NCI-H1436 treated with DMSO at 0.1 percent for 48 hours (cell line): ENCODE results near the gene AGO4.
"Not testable (repeated sequence)": the region's sequence is repeated elsewhere in the genome, so short reads cannot be mapped to it uniquely, and the experiment has no call there.

ENCODE experiments used
- DNase-seq: peaks from one replicate; lab custom pipeline; 2025; lab: John Stamatoyannopoulos, UW

AGO4 gene

DNA sequence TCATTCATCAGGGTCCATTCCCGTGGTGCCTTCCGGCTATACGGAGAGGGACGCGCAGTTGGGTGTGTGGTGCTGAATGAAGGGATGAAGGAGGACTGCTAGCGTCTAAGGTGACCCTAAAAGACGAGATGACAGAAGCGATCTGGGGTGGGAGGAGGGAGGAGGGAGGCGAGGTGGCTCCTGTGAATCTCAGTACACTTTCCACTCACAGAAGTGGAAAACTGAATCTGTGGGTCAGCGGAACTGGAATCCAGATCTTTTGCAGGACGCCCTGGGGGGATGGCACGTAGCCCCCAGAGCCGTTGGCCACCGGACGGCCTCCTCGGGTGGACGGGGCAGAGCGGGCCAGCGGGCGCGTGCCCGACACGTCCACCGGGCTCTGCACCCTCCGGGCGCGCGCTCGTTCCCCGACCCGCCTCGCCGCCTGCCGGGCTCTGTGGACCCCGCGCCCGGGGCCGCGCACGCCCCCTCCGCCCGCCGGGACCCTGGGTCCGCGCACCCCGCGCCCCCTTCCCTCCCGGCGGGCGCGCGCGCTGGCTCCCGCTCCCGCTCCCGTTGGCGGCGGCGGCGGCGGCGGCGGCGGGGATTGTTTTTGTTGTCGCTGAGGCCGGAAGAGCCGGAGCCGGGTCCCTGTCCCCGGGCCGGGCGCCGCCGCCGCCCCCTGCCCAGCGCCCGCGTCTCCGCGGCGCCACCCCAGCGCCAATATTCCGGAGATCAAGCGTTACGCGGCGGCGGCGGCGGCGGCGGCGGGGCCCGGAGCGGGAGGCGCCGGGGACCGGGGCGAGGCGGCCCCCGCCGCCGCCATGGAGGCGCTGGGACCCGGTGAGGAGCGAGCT lies at the start of gene AGO4:
AGO4 (plus strand) TSS at position 403 of the 836 bp plus-strand sequence; CDS start at position 804, 401 bp downstream.
- DNase-seq, result no peak

DNA sequence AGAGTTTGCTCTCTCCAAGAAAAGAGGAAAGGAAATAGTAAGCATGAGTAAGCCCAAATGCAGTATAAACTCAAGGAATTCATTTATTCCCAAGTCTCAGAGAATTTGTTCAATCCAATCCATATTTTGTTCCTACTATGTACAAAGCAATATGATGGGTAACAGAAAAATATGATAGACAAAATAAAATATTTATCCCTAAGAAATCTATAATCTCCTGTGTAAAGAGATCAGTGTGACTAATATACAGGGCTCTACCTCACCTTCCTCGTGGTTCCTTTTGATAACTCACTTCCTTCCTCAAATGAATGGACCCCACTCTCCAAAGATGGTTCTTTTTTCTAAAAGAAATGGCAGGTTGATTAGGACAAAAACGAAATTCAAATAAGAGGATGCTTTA lies 45.7 kb upstream of the AGO4 start:
- no peak for DNase-seq

DNA sequence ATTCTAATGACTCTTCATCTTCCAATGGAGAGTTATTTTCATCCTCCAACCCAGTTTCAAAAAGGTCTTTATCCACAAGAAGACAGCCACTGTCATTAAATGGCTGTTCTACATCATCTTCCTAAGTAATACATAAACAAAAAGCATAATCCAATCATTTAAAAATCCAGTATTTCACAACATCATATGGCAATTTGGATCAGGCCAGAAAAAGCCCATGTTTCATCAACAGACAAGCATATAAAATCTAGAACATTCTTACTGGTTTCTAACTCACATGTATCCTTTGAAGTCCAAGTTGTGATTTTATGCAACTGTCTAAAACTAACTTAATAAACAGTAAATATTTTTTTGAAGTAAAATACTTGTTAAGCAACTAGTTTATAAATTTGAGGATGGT lies 44.6 kb upstream of the AGO4 start:
- DNase-seq, result no peak

DNA sequence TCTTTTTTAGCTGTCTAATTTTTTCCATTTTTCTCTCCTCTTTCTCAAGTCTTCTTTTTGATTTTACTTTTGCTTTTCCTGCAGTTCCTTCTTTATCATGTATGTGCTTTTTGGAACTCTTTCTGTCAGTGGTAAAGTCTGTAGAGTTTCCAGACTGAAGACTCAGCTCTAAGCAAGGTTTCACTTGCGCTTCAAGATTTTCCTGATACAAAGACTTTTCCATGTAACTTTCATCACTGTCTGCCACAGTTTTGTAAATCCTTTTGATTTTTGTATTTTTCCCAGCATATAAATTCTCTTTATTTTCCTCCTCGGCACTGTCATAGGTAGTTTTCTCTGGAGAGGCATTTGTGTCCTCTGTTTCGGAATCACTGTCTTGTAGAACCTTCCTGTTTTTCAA lies 43.5 kb upstream of the AGO4 start:
- DNase-seq, result no peak

DNA sequence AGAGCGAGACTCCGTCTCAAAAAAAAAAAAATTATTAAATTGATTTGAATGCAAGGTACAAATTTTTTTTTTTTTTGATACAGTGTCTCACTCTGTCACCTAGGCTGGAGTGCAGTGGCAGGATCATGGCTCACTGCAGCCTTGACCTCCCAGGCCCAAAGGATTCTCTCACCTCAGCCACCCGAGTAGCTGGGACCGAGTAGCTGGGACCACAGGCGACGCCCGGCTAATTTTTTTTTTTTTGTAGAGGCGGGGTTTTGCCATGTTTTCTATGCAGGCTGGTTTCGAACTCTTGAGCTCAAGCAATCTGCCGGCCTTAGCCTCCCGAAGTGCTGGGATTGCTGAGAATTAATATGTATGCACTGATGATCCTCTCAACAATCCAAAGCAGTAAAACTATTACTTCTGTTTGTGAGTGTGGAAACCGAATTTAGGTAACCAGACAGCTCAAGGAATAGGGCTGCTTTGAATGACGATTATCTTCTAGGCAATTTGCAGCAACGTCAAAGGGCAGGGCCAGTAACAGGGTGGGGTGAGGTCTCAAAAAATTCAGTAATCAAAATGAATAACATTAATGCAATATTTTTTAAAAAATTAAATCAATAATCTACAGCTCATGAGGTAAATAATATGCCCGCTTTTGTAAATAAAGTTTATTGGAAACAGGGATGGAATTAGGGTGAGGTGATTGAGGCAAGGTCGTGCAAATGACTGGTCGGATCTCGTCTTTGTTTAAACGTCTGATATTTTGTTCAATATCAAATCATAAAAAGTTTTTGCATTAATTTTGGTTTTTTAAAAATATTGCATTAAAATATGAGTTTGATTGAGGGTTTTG lies 39.2 kb upstream of the AGO4 start:
- DNase-seq, result no peak

DNA sequence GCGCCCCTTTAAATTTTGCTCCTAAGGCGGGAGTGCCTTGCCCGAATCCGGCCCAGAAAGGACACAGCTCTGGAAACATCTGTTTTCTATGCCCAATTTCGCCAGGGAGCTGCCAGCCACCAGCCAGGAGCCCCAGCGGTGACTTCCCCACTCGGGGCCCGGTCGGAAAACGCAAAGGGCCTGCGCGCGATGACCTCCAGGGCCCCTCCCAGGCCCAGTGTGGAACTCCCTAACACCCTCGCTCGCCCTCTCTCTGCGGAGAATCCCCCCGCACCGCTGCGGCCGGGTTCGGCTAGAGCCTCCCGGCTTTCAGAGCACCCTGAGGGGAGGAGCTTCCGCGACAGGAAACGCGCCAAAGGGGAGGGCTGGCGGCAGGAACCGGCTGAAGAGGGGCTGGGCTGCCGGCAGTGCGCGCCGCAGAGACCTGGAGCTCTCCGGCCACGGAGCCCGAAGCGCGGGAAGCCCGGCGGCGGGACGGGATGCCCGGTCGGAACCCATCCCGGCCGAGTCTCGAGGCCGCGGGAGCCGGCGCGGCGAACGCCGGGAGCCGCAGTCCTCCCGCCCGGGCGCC lies 38.5 kb upstream of the AGO4 start:
- peak; percentile 12 for DNase-seq

DNA sequence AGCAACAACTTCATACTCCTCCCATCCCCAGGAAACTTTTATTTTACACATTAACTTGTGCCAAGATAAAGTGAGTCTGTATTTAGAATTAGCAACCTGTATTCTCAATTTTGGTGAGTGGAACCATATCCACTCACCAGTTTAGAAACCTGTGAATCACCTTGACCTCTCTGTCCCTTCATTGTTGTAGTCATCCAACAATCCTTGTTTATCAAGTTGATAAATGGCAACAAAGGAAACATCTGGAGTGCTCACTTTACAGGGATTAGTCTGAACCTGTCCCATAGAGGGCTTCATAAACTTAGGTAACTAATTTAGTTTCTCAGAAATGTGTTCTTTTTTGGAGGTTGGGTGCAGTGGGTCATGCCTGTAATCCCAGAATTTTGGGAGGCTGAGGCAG lies 34.1 kb upstream of the AGO4 start:
- DNase-seq, result no peak

DNA sequence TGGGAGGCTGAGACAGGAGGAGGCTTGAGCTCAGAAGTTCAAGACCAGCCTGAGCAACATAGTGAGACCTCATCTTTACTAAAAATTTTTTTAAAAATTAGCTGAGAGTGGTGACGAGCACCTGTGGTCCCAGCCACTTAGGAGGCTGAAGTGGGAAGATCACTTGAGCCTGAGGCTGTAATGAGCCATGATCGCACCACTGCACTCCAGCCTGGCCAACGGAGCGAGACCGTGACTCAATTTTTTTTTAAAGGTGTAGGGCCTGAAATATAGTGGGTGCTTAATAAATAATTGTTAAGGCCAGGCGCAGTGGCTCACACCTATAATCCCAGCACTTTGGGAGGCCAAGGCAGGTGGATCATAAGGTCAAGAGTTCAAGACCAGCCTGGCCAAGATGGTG lies 31.6 kb upstream of the AGO4 start:
- not testable (repeated sequence) for DNase-seq

DNA sequence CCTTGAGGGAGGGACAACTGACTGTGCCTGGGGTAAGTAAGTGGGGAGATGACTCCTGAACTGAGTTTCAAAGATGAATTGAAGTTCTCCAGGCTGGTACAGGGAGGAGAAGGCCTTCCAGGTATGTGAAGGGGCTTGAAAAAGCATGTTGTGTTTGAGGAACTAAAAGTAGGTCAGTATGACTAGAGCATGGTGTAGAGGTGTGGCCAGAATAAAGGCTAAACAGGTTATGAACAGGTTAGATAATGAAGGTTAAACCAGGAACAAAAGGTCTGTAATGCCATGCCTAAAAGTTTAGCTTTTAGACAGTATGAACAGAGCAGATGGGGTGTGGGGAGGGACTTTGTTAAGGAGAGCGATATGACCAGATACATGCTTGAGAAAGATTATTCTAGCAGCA lies 30.7 kb upstream of the AGO4 start:
- DNase-seq, result no peak

DNA sequence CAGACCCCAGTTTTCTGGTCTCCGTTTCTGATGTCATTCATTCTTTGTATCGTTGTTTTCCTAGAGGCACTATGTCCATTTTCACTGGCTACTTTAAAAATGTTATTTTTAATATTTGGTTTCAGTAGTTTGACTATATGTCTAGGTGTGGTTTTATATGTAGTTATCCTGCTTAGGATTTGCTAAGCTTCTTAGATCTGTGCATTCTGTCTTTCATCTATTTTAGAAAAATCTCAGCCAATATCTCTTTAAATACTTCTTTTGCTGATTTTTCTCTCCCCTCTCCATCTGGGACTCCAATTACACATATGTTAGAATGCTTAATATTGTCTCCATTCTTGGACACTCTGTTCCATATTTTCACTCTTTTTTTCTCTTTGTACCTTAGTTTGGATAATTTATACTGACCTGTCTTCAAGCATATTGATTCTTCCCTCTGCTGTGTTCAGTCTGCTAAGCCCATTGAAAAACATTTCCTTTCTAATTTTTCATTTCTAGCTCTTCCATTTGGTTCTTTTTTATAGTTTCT lies 24.7 kb upstream of the AGO4 start:
- DNase-seq, result no peak

DNA sequence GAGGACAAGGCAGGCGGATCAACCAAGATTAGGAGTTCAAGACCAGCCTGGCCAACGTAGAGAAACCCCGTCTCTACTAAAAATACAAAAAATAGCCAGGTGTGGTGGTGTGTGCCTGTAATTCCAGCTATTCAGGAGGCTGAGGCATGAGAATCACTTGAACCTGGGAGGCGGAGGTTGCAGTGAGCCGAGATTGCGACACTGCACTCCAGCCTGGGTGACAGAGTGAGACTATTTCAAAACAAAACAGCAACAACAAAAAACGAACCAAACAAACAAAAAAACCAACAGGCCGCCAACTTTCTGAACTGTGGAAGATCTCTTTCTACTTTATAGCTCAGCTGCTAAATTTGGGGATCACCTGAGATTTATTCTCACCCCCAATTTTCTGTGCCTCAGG lies 23.5 kb upstream of the AGO4 start:
- not testable (repeated sequence) for DNase-seq

DNA sequence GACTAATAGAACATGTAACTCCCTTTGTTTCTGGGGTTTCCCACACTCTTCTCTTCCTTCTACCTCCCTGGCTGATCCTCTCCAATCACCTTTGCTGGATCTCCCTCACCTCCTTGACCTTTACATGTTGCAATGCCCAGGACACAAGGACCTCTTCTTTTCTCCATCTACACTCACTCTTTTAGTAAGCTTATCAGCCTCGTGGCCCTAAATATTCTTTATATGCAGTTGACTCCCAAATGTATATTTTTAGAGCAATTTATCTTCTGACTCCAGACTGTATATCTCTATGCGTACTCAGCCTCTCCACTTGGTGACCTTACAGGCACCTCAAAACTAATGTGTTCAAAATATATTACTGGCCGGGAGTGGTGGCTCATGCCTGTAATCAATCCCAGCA lies 19.7 kb upstream of the AGO4 start:
- no peak for DNase-seq

DNA sequence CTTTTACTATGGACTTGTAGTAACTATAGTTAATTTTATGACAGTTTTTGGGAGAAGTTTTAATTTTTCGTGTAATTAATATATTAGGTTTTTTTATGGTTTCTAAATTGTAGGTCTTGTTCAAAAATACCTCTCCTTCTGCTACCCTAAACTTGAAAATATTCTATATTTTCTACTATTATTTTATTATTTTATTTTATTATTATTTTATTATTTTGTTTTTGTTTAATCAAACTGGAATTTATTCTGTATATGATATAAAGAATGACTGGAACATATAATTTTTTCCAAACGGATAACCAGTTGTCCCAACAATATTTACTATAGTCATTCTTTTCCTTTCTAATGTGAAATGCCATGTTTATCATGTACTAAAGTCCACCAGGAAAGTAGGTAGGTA lies 17.1 kb upstream of the AGO4 start:
- no peak for DNase-seq

DNA sequence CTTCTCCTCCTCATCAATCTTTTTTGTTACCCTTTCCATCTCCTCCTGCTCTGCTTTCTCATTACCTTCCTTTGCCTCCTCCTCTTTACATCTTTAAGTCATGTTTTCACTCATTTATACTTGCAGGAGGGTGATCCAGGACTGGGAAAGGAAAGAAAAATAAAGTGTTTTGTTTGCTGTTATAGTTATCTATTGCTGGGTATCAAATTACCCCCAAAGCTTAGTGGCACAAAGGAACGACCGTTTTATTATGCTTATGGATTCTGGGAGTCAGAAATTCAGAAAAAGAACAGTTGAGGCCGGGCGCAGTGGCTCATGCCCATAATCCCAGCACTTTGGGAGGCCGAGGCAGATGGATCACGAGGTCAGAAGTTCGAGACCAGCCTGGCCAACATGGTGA lies 12.5 kb upstream of the AGO4 start:
- DNase-seq, result no peak

DNA sequence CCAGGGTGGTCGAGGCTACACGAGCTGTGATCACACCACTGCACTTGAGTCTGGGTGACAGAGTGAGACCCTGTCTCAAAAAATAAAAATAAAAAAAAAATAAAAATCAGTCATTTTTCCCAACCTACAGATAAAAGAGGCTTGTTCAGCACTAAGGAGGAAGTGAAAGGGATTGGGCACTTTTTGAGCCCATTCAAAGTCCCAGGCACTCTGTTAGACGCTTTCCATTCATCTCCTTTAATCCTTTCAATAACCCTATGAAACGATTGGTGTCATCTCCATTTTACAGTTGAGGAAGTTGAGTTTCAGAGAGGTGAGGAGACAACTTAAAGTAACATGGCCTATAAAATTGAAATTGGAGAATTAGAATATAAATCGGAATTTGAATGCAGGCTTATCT lies 10.4 kb upstream of the AGO4 start:
- DNase-seq, result no peak

DNA sequence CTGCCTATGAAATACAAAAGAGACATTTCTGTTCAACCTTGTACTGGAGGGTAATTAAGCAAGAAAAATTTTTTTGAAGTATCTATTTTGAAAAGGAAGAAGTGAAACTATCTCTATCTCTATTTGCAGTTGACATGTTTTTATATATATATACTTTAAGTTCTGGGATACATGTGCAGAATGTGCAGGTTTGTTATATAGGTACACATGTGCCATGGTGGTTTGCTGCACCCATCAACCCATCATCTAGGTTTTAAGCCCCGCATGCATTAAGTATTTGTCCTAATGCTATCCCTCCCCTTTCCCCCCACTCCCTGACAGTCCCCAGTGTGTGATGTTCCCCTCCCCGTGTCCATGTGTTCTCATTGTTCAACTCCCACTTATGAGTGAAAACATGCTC lies 9.8 kb upstream of the AGO4 start:
- not testable (repeated sequence) for DNase-seq

DNA sequence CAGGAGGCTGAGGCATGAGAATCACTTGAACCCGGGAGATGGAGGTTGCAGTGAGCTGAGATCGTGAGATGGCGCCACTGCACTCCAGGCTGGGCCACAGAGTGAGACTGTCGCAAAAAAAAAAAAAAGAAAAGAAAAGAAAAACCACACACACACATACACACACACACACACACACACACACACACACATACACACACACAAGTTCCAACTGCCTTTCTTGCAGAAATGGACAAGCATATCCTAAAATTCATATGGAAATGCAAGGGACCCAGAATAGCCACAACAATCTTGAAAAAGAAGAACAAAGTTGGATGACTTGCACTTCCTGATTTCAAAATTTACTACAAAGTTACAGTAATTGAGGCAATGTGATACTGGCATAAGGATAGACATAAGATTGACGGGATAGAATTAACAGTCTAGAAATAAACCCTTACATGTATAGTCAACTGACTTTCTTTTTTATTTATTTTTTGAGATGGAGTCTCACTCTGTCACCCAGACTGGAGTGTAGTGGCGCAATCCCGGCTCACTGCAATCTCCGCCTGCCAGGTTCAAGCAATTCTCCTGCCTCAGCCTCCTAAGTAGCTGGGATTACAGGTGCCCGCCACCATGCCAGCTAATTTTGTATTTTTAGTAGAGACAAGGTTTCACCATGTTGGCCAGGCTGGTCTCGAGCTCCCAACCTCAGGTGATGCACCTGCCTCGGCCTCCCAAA lies 7.5 kb upstream of the AGO4 start:
- not testable (repeated sequence) for DNase-seq

DNA sequence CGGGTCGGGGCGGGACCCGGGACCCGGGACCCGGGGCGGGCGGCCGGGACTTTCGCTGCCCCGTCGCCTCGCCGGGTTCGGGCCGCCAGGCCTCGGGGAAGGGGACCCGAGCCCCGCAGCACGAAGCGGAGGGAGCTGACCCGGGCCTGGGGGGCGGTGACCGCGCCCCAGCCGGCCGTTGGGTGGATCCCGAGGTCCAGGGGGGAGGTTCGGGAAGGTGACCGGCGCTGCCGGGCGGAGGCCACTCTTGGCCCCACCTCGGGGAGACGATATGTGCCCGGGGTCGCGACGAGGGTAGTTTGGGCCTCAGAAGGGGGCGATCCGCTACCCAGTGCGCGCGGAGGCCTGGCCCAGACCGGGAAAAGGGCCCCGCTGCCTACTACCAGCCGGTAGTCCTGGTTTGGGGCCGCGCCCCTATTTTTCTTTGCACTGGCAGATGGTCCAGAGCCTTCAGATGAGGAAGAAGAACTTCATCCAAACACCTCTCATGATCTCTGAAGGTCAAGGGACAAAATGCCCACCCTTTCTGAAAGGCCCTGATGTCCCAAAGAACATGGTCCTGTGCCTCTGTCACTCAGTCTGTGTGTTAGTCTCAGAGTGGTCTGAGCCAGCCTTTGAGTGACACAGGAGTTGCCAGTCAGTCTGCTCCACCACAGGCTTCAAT lies 766 bp downstream of the AGO4 start:
- DNase-seq, result no peak

DNA sequence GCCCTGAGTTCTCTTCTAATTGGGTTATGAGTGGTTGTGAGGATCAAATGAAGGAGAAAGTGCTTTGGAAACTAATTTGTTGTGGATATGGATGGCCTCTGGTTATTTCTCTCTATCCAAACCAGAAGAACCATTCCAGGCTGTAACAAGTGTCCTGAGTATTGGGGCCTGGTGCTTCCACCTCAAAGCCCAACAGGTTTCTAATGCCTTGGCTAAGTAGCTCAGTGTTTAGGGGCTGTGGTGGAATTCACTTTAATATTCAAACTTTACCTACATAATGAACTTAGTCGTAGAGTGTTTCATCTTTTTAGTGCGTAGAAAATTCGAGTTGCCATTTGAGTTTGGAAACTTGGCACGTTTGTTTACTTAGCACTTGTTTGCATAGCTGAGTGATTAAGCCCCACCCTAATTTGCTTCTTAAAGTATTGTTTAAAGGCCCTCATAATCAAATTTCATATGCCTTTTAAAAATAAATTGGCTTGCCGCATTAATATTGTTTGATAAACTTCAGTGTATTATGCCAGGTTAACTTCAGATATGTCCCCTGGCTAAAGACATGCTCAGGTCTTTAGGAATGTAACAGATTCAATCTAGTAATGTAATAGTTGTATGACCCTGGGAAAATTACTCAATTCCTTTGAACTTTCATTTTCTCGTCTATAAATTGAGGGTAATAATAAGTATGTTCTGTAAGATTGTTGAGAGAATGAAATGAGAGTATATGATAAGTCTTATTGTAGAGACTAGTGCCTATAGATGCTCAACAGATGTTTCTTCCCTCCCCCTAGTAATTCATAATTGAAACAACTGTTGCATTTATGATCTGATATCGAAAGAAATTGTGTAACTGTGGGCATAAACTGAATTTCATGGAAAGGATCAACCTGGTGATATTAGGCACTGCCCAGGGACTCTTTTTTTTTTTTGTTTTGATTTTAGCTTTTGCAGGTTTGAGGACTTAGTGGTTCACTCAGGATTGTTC lies 1.6 kb downstream of the AGO4 start:
- peak; percentile 3 for DNase-seq
